Mucosa of rectum (tissue), 2 donors: Measurements from ENCODE around the gene HSPB9.

Source experiments
- H3K27ac ChIP-seq, 2 donors: one replicate each; pipeline ENCODE4 v1.7.0; 2013; ENCODE audit warnings: inconsistent platforms in 2 of 2, low read depth in 2 of 2, low read length in 2 of 2
- H3K27me3 ChIP-seq, 2 donors: one replicate each; pipeline ENCODE4 v1.7.0; 2013; ENCODE audit warnings: low read length in 2 of 2; ENCODE audit not compliant: control insufficient read depth in 2 of 2, insufficient read depth in 2 of 2
- H3K36me3 ChIP-seq, 2 donors: one replicate each; pipeline ENCODE4 v1.7.0; 2013; ENCODE audit warnings: low read length in 2 of 2; ENCODE audit not compliant: control insufficient read depth in 2 of 2, insufficient read depth in 2 of 2
- H3K4me1 ChIP-seq, 2 donors: one replicate each; pipeline ENCODE4 v1.7.0; 2013; ENCODE audit warnings: low read length in 2 of 2, mild to moderate bottlenecking in 1 of 2; ENCODE audit not compliant: control insufficient read depth in 2 of 2, insufficient read depth in 2 of 2
- H3K4me3 ChIP-seq, 2 donors: one replicate each; pipeline ENCODE4 v1.7.0; 2013; ENCODE audit warnings: low read length in 2 of 2
- H3K9ac ChIP-seq, 2 donors: one replicate each; pipeline ENCODE4 v1.7.0; 2013; ENCODE audit warnings: low read length in 2 of 2, low read depth in 1 of 2, mild to moderate bottlenecking in 1 of 2
- H3K9me3 ChIP-seq, 2 donors: one replicate each; pipeline ENCODE4 v1.7.0; 2013; ENCODE audit warnings: low read length in 2 of 2; ENCODE audit not compliant: control insufficient read depth in 2 of 2
- donor health status: healthy.
- donor health status: Normal muscosa, but diverticular disease.

Gene HSPB9

DNA sequence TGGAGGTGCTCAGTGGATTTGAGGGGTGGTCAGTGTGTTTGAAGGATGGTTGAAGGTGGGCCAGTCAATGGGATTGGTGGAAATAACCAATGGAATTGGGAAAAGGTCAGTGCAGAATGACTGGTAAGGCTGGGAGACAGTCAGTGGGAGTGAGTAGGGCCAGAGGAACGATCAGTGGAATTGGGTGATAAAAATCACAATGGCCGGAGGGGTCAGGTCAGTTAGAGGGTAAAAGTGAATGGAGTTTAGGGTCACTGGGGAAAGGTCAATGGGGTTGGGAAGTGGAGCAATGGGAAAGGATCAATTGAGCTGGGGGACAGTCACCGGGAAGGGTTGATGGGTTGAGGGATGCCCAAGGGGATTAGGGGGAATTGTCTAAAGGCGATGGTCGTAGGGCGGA is 43.1 kb downstream of the HSPB9 start:
- Histone ChIP-seq H3K9ac (no peak overlapping the region), H3K4me1 (no peaks in the 10 kb centered on the region), H3K9me3 (no peaks in the 10 kb centered on the region), H3K27ac (no peak overlapping the region), H3K4me3 (no peak overlapping the region), H3K27me3 (no peaks in the 10 kb centered on the region), H3K36me3 (no peaks in the 10 kb centered on the region)

DNA sequence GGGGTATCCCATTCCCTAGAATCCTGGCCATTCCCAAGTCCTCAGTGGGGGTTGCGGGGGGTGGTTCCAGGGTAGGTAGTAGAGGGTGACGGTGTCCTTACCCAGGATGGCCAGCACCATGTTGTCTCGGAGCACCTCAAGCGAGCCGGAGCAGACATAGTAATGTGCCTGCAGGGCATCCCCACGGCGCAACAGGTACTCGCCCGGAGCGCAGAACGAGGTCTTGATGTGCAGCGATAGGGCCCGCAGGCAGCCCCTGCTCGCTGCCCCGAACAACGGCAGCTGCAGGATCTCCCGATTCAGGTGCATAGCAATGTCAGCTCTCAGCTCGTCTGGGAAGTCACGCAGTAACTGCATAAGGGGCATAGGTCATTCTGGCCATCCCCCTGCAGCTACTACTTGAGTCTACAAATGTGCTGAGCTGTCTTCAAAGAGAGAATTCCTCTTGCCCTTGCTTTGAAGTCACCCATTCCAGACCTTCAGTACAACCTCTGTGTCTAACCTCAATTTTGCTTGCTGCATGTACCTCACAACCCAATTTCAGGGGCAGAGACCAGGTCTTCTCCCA is 43.7 kb downstream of the HSPB9 start:
- no peak overlapping the region for H3K4me3 ChIP-seq

DNA sequence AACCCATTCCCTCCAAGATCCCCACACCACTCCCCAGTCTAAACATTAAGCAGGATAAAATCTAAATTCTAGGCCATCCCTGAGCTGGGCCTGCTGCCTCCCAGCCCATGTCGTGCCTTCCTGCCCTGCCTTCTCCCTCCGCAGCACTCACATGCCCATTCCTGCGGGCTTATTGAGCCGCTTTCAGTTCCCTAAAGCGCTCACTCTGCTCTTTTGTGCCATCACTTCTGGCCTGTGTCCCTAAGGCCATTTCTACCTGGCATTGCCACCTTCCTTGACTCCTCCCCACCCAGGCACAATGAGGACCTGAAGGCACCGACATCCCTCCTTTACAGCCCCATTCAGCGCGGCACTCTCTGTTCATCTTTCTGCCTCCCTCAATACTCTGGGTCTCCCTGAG is 45.2 kb downstream of the HSPB9 start:
- Histone ChIP-seq H3K4me1 (no peaks in the 10 kb centered on the region), H3K27ac (no peak overlapping the region), H3K27me3 (no peaks in the 10 kb centered on the region), H3K4me3 (no peak overlapping the region), H3K9ac (no peak overlapping the region), H3K36me3 (no peaks in the 10 kb centered on the region), H3K9me3 (no peaks in the 10 kb centered on the region)

More for the DNA sequence above, 43.7 kb downstream of the HSPB9 start:
- H3K9ac ChIP-seq: no peak overlapping the region
- no peaks in the 10 kb centered on the region for H3K9me3 ChIP-seq
- no peaks in the 10 kb centered on the region for H3K27me3 ChIP-seq
- no peaks in the 10 kb centered on the region for H3K4me1 ChIP-seq
- no peaks in the 10 kb centered on the region for H3K36me3 ChIP-seq
- no peak overlapping the region for H3K27ac ChIP-seq

DNA sequence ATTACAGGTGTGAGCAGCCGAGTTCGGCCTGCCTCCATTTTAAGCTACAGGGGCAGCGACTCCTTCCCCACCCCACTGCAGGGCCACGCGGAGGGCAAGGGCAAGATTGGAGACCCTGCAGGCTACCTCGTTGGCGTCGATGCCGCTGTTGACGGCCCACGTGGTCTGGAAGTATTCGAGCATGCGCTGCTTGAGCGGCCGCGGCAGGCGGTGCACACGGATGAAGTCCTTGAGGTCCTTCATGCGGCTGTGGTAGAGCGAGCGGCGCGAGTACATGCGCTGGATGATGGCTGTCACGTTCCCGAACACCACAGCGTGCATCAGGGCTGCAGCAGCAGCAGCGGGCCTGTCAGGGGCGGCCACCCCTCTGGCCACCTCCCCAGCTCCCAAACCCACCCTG is 46.7 kb downstream of the HSPB9 start:
- Histone ChIP-seq H3K36me3 (no peaks in the 10 kb centered on the region), H3K4me3 (no peak overlapping the region), H3K27ac (no peak overlapping the region), H3K4me1 (no peaks in the 10 kb centered on the region), H3K9ac (no peak overlapping the region), H3K9me3 (no peaks in the 10 kb centered on the region), H3K27me3 (no peaks in the 10 kb centered on the region)

DNA sequence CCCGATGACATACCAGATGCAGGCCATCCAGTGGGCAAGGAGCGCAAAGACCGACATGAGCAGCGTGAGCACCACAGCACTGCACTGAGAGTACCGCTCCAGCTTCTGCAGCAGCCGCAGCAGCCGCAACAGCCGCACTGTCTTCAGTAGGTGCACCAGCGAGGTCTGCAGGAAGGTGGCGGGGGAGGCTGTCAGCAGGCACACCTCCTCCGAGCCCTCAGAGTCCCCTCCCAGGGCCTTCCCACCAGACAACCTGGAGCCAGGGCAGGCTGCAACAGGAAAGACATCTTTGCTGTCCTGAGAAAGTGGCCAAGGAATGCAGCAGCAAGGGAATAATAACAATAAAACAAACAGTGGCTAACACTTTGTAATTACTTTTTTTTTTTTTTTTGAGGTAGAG is 49.2 kb downstream of the HSPB9 start:
- no peaks in the 10 kb centered on the region for H3K27me3 ChIP-seq
- H3K4me3 ChIP-seq: no peak overlapping the region
- H3K4me1 ChIP-seq: no peaks in the 10 kb centered on the region
- no peaks in the 10 kb centered on the region for H3K36me3 ChIP-seq
- H3K27ac ChIP-seq: no peak overlapping the region
- no peak overlapping the region for H3K9ac ChIP-seq
- H3K9me3 ChIP-seq: no peaks in the 10 kb centered on the region
